A673 (cell line): ENCODE measurements around the gene ZNF397.

Experiments used
- EZH2 ChIP-seq: fragments of 200-600 bp; sonication (generic); IDR thresholded peaks from 2 replicates; pipeline ENCODE4 v1.6.1; 2017; ENCODE audit warnings: borderline replicate concordance, low read depth, mild to moderate bottlenecking, mixed read lengths, antibody characterized with exemption, low read length; ENCODE audit not compliant: poor library complexity, severe bottlenecking
- TF ChIP-seq, protein P1 (sequence below): fragments of 300-800, 200-600 bp; sonication (generic); conservative IDR thresholded peaks from 2 replicates; pipeline ENCODE4 v1.5.1; 2017; ENCODE audit warnings: low read depth, mild to moderate bottlenecking, antibody characterized with exemption, low read length, moderate library complexity, mixed read lengths

- TF ChIP-seq, protein P1, sequence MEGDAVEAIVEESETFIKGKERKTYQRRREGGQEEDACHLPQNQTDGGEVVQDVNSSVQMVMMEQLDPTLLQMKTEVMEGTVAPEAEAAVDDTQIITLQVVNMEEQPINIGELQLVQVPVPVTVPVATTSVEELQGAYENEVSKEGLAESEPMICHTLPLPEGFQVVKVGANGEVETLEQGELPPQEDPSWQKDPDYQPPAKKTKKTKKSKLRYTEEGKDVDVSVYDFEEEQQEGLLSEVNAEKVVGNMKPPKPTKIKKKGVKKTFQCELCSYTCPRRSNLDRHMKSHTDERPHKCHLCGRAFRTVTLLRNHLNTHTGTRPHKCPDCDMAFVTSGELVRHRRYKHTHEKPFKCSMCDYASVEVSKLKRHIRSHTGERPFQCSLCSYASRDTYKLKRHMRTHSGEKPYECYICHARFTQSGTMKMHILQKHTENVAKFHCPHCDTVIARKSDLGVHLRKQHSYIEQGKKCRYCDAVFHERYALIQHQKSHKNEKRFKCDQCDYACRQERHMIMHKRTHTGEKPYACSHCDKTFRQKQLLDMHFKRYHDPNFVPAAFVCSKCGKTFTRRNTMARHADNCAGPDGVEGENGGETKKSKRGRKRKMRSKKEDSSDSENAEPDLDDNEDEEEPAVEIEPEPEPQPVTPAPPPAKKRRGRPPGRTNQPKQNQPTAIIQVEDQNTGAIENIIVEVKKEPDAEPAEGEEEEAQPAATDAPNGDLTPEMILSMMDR, result no peak
- TF ChIP-seq EZH2, result no peak
These were observed 1.5 kb upstream of the ZNF397 start for GRCh38 chr18:35239314-35239713.
